Astrocyte (in vitro differentiated cells and primary cell): ENCODE results near the gene TRPV5. TPM values are rescaled to one million over a fixed set of nuclear protein-coding genes. Genes with fewer than 3 reads are reported as not detected.
A peak's percentile ranks its signal among the peaks of the same experiment; 100 is the strongest.

Experiments
- DNase-seq: peaks from one replicate; pipeline ENCODE4 v3.0.0-alpha.2; 2010; ENCODE audit warnings: low read depth
- FAIRE-seq: peaks from 2 replicates; lab custom pipeline; 2011; peaks lifted over from hg19 to GRCh38; lab: Jason Lieb, UNC
- H2AFZ ChIP-seq: 2 replicates; pipeline ENCODE4 v1.6.0; 2012; ENCODE audit warnings: low read depth, low read length, inconsistent platforms
- H3K27ac ChIP-seq: 2 replicates; pipeline ENCODE4 v1.5.1; 2011; ENCODE audit warnings: low read depth, low read length, inconsistent platforms
- H3K27me3 ChIP-seq: 2 replicates; pipeline ENCODE4 v1.6.0; 2011; ENCODE audit warnings: low read length, inconsistent platforms; ENCODE audit not compliant: insufficient read depth
- H3K36me3 ChIP-seq: 2 replicates; pipeline ENCODE4 v1.5.1; 2011; ENCODE audit warnings: low read length, inconsistent platforms; ENCODE audit not compliant: insufficient read depth
- H3K4me1 ChIP-seq: 2 replicates; pipeline ENCODE4 v1.5.1; 2011; ENCODE audit warnings: low read length, inconsistent platforms; ENCODE audit not compliant: insufficient read depth
- H3K4me2 ChIP-seq: 2 replicates; pipeline ENCODE4 v1.6.0; 2012; ENCODE audit warnings: low read length, inconsistent platforms
- H3K4me3 ChIP-seq: 2 replicates; pipeline ENCODE4 v1.5.1; 2011; ENCODE audit warnings: low read depth, mild to moderate bottlenecking, low read length, inconsistent platforms; ENCODE audit not compliant: insufficient read depth
- H3K79me2 ChIP-seq: 2 replicates; pipeline ENCODE4 v1.6.0; 2012; ENCODE audit warnings: mild to moderate bottlenecking, low read length, inconsistent platforms; ENCODE audit not compliant: insufficient read depth
- H3K9ac ChIP-seq: 2 replicates; pipeline ENCODE4 v1.6.0; 2012; ENCODE audit warnings: mild to moderate bottlenecking, low read length, inconsistent platforms
- H3K9me3 ChIP-seq: 2 replicates; pipeline ENCODE4 v1.5.1; 2012; ENCODE audit warnings: low read depth, mild to moderate bottlenecking, low read length, inconsistent platforms; ENCODE audit not compliant: insufficient read depth
- H4K20me1 ChIP-seq: 2 replicates; pipeline ENCODE4 v1.6.0; 2012; ENCODE audit warnings: low read length, inconsistent platforms; ENCODE audit not compliant: insufficient read depth
- H3K27ac Mint-ChIP-seq: one replicate; pipeline ENCODE4 v1.8.0; 2021; ENCODE audit warnings: mild to moderate bottlenecking, mixed read lengths; ENCODE audit not compliant: unreplicated experiment
- H3K27me3 Mint-ChIP-seq: one replicate; pipeline ENCODE4 v1.8.0; 2021; ENCODE audit warnings: low read depth, mixed read lengths; ENCODE audit not compliant: unreplicated experiment
- H3K36me3 Mint-ChIP-seq: one replicate; pipeline ENCODE4 v1.8.0; 2021; ENCODE audit warnings: low read depth, mixed read lengths; ENCODE audit not compliant: unreplicated experiment
- H3K4me1 Mint-ChIP-seq: one replicate; pipeline ENCODE4 v1.8.0; 2021; ENCODE audit warnings: low read depth, mixed read lengths; ENCODE audit not compliant: unreplicated experiment
- H3K4me3 Mint-ChIP-seq: one replicate; pipeline ENCODE4 v1.8.0; 2021; ENCODE audit warnings: mild to moderate bottlenecking, moderate library complexity, mixed read lengths; ENCODE audit not compliant: unreplicated experiment
- H3K9me3 Mint-ChIP-seq: one replicate; pipeline ENCODE4 v1.8.0; 2021; ENCODE audit warnings: mild to moderate bottlenecking, mixed read lengths; ENCODE audit not compliant: unreplicated experiment
- EZH2 ChIP-seq: IDR thresholded peaks from 2 replicates; pipeline ENCODE4 v1.6.1; 2012; ENCODE audit warnings: mild to moderate bottlenecking, low read length, inconsistent platforms; ENCODE audit not compliant: insufficient read depth
- total RNA-seq: library from RNA; stranded (reverse); gene quantifications from 2 replicates; pipeline ENCODE4 v1.2.1, GENCODE V29; 2021
- TF ChIP-seq, protein P1 (sequence below): IDR thresholded peaks from 2 replicates; pipeline ENCODE4 v1.5.1; 2011; ENCODE audit warnings: low read depth, mild to moderate bottlenecking, inconsistent platforms, low read length, moderate library complexity; ENCODE audit not compliant: insufficient read depth

The TRPV5 gene
- total RNA-seq, 1 donor from 2014 or later: not detected

DNA sequence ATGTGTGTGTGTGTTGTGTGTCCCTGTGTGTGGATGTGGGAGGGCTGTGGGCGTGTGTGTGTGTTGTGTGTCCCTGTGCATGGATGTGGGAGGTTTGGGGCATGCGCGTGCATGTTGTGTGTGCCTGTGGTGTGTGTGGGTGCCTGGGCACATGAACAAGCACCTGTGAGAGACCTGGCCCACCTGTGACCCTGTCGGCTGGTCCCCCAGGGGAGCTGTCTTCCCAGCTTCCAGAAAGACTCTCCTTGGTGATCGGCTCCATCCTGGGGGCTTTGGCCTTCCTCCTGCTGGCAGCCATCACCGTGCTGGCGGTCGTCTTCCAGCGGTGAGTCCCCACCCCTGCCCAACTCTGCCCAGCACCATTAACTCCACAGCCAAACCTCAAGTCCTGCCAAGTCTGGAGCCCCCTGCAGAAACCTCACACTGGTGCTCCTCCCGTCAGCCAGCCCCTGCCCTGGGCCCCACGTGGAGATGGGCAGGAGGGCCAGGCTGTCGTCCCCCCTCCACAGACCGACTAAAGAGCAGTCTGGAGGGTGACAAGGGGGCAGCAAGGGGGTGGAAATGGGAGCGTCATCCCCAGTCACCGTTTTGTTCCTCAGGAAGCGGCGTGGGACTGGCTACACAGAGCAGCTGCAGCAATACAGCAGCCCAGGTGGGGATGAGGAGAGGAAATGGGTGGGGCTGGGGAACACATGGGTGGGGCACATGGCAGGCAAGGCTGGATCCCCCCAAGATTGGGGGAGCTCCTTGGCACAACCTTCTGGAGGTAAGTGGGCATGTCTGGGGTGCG, 66.0 kb downstream of the TRPV5 start:
- Mint-ChIP-seq H3K4me1 (no peaks in the 10 kb centered on the region), H3K27ac (no peak overlapping the region), H3K9me3 (no peaks in the 10 kb centered on the region), H3K27me3 (peaks cover 24% of the 10 kb centered on the region), H3K36me3 (peaks cover 2% of the 10 kb centered on the region), H3K4me3 (no peak overlapping the region)
- Histone ChIP-seq H3K4me1 (no peaks in the 10 kb centered on the region), H4K20me1 (no peaks in the 10 kb centered on the region), H3K27me3 (no peaks in the 10 kb centered on the region), H3K9me3 (no peaks in the 10 kb centered on the region), H3K36me3 (no peaks in the 10 kb centered on the region), H3K27ac (no peak overlapping the region), H2AFZ (no peak overlapping the region), H3K9ac (no peak overlapping the region), H3K79me2 (no peaks in the 10 kb centered on the region), H3K4me3 (no peak overlapping the region), H3K4me2 (no peak overlapping the region)
- DNase-seq: no peak
- TF ChIP-seq EZH2: no peak
- TF ChIP-seq, protein P1, sequence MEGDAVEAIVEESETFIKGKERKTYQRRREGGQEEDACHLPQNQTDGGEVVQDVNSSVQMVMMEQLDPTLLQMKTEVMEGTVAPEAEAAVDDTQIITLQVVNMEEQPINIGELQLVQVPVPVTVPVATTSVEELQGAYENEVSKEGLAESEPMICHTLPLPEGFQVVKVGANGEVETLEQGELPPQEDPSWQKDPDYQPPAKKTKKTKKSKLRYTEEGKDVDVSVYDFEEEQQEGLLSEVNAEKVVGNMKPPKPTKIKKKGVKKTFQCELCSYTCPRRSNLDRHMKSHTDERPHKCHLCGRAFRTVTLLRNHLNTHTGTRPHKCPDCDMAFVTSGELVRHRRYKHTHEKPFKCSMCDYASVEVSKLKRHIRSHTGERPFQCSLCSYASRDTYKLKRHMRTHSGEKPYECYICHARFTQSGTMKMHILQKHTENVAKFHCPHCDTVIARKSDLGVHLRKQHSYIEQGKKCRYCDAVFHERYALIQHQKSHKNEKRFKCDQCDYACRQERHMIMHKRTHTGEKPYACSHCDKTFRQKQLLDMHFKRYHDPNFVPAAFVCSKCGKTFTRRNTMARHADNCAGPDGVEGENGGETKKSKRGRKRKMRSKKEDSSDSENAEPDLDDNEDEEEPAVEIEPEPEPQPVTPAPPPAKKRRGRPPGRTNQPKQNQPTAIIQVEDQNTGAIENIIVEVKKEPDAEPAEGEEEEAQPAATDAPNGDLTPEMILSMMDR: no peak
- FAIRE-seq: no peak

DNA sequence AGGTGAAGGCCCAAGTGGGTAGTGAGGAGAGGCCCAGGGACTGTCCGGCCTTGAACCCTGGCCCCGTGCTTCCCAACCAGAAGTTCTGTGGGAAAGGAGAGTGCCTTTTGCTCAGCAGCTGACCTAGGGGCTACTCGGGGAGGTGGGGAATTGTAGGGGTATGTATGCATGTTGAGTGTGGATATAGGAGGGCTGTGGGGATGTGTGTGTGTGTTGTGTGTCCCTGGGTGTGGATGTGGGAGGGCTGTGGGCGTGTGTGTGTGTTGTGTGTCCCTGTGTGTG, 66.5 kb downstream of the TRPV5 start:
- Mint-ChIP-seq H3K36me3 (no peaks in the 10 kb centered on the region), H3K4me1 (no peaks in the 10 kb centered on the region), H3K27me3 (peaks cover 27% of the 10 kb centered on the region), H3K4me3 (no peak overlapping the region), H3K27ac (no peak overlapping the region), H3K9me3 (no peaks in the 10 kb centered on the region)
- Histone ChIP-seq H3K4me2 (no peak overlapping the region), H3K79me2 (no peaks in the 10 kb centered on the region), H3K27me3 (no peaks in the 10 kb centered on the region), H3K4me1 (no peaks in the 10 kb centered on the region), H3K4me3 (no peak overlapping the region), H3K27ac (no peak overlapping the region), H4K20me1 (no peaks in the 10 kb centered on the region), H3K9me3 (no peaks in the 10 kb centered on the region), H2AFZ (no peak overlapping the region), H3K36me3 (no peaks in the 10 kb centered on the region), H3K9ac (no peak overlapping the region)
- TF ChIP-seq, protein P1: no peak
- TF ChIP-seq EZH2: no peak
- FAIRE-seq (no peak), DNase-seq (no peak)

DNA sequence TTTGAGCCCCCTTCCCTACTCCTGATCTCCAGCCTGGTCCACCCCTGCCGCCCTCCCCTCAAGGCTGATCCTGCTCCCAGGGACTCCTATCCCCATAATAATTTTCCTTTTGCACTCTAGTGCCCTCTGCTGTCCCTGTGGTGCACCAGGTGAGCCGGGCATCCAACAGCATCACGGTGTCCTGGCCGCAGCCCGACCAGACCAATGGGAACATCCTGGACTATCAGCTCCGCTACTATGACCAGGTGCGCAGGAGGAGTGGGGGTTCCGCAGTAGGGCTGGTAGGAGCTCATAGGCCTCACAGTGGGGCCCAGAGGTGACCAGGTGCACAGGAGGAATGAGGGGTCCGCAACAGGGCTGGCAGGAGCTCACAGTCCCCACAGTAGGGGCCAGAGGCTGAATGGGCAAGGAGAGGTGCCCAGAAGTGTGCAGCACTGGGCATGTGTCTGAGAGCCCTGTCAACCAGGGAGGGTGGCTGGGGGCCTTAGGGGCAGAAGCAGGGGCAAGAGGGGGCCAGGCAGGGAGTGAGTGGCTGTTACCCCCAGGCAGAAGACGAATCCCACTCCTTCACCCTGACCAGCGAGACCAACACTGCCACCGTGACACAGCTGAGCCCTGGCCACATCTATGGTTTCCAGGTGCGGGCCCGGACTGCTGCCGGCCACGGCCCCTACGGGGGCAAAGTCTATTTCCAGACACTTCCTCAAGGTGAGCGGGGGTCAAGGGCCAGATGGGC, 67.0 kb downstream of the TRPV5 start:
- Mint-ChIP-seq H3K9me3 (no peaks in the 10 kb centered on the region), H3K4me3 (no peak overlapping the region), H3K4me1 (no peaks in the 10 kb centered on the region), H3K27ac (no peak overlapping the region), H3K36me3 (no peaks in the 10 kb centered on the region), H3K27me3 (peaks cover 27% of the 10 kb centered on the region)
- no peaks in the 10 kb centered on the region for H3K36me3 ChIP-seq
- no peak overlapping the region for H3K27ac ChIP-seq
- no peaks in the 10 kb centered on the region for H3K9me3 ChIP-seq
- no peak for DNase-seq
- no peaks in the 10 kb centered on the region for H3K79me2 ChIP-seq
- TF ChIP-seq EZH2: no peak
- TF ChIP-seq, protein P1: peak; percentile 33
- no peak overlapping the region for H3K4me2 ChIP-seq
- no peaks in the 10 kb centered on the region for H3K4me1 ChIP-seq
- FAIRE-seq: no peak
- H3K27me3 ChIP-seq: no peaks in the 10 kb centered on the region
- H4K20me1 ChIP-seq: no peaks in the 10 kb centered on the region
- no peak overlapping the region for H2AFZ ChIP-seq
- H3K4me3 ChIP-seq: no peak overlapping the region
- no peak overlapping the region for H3K9ac ChIP-seq
